Stomach (tissue), 9 donors: ENCODE data around the gene ITGB8. TPM values are rescaled to one million over a fixed set of nuclear protein-coding genes. Genes with fewer than 3 reads are reported as not detected.

Experiments used
- DNase-seq, 2 donors: peaks; one replicate each; pipeline versions ENCODE4 v3.0.0 to v3.0.0-alpha.2; 2013 to 2019
- H3K27ac ChIP-seq, 5 donors: fragments of 200-600 bp in 4 of 5; sonication (generic) in 4 of 5; one replicate each; pipeline ENCODE4 v1.5.1; 2013 to 2019; ENCODE audit warnings: mild to moderate bottlenecking in 1 of 5, moderate library complexity in 1 of 5
- H3K27me3 ChIP-seq, 3 donors: fragments of 200-600 bp; sonication (generic); one replicate each; pipeline ENCODE4 v1.5.1; 2017 to 2019; ENCODE audit warnings: mixed run types in 1 of 3
- H3K36me3 ChIP-seq, 4 donors: fragments of 200-600 bp; sonication (generic); 1 replicate in 3 of 4; 2 replicates in 1 of 4; pipeline ENCODE4 v1.5.1; 2016 to 2019
- H3K4me1 ChIP-seq, 4 donors: fragments of 200-600 bp; sonication (generic); one replicate each; pipeline ENCODE4 v1.5.1; 2016 to 2019
- H3K4me3 ChIP-seq, 4 donors: fragments of 200-600 bp; sonication (generic) in 3 of 4; one replicate each; pipeline ENCODE4 v1.5.1; 2016 to 2019; ENCODE audit warnings: mild to moderate bottlenecking in 1 of 4
- H3K9me3 ChIP-seq, 4 donors: fragments of 200-600 bp; sonication (generic); one replicate each; pipeline ENCODE4 v1.5.1; 2016 to 2019
- CTCF ChIP-seq, 7 experiments: fragments of 450-650 bp in 4 of 7; fragments of 200-600 bp in 3 of 7; sonication (generic) in 3 of 7; IDR thresholded peaks; one replicate each; pipeline ENCODE4 v1.5.1; 2016 to 2019; ENCODE audit warnings: antibody characterized with exemption in 7 of 7, control low read depth in 2 of 7, mild to moderate bottlenecking in 1 of 7
- EP300 ChIP-seq: sonication (generic); formaldehyde crosslinking; IDR thresholded peaks from one replicate; pipeline ENCODE4 v1.6.1; 2017; ENCODE audit warnings: antibody characterized with exemption
- POLR2A ChIP-seq, 4 donors: fragments of 450-650 bp; IDR thresholded peaks; one replicate each; pipeline ENCODE4 v1.6.1; 2016; ENCODE audit warnings: antibody characterized with exemption in 4 of 4, control low read depth in 2 of 4, mild to moderate bottlenecking in 1 of 4, moderate library complexity in 1 of 4
- POLR2AphosphoS5 ChIP-seq, 3 donors: sonication (generic); formaldehyde crosslinking; IDR thresholded peaks; one replicate each; pipeline ENCODE4 v1.6.1; 2016; ENCODE audit warnings: antibody characterized with exemption in 3 of 3
- WGBS, 5 donors: extraction: QIAGEN DNeasy Blood & Tissue Kit in 3 of 5; methylation state at CpG; one replicate each; pipeline versions ENCODE4 v1.1.5 to v1.1.7; 2013 to 2018; 5-methylcytosine and 5-hydroxymethylcytosine counted together
- intact Hi-C: fragments of 100-400 bp; cut with DNase I; formaldehyde crosslinking; loops from one replicate; pipeline ENCODE4 v1.15.1; 2023; ENCODE audit warnings: low total_unique reads
- polyA plus RNA-seq, 3 donors: library from polyadenylated mRNA; stranded (reverse); fragments of 200-250 nt; gene quantifications; one replicate each; pipeline ENCODE4 v1.2.3, GENCODE V29; 2013
- total RNA-seq, 5 donors: library from RNA; depleted of rRNA; stranded (reverse); fragments of >200 nt; gene quantifications; one replicate each; pipeline versions ENCODE4 v1.1.0 to v1.2.3, GENCODE V29; 2014 to 2016
- donor health status: healthy with polysubstance abuse.
- donor health status: Bipolar disorder and iron deficiency.
- donor health status: healthy.

The ITGB8 gene
- total and polyA plus RNA-seq, 8 donors, result 1.1 to 31.9 (median 6.5) TPM

GRCh38 chr7:20399521-20399920 lies 68.8 kb downstream of the ITGB8 start:
- no peak for TF ChIP-seq CTCF (IDR thresholded peaks at IDR 0.05)
- WGBS, 5 donors, result 80 to 91% (median 88%) methylated on average over 2 of the region's 2 CpGs

GRCh38 chr7:20401861-20402746 lies 71.4 kb downstream of the ITGB8 start:
- 37 to 53% (median 49%) methylated on average over 3 of the region's 3 CpGs for WGBS, 5 donors
- no peaks in the 10 kb centered on the region for H3K9me3 ChIP-seq
- H3K27me3 ChIP-seq, result no peaks in the 10 kb centered on the region
- peaks cover 0 to 8% (median 2%) of the 10 kb centered on the region in 4 donors for H3K36me3 ChIP-seq
- DNase-seq, result no peak
- peaks cover 0 to 29% (median 13%) of the 10 kb centered on the region in 4 donors for H3K4me1 ChIP-seq
- H3K4me3 ChIP-seq, result no peak overlapping the region
- no peak for TF ChIP-seq POLR2A (IDR thresholded peaks at IDR 0.05)
- no peak for TF ChIP-seq CTCF (IDR thresholded peaks at IDR 0.05)
- no peak for TF ChIP-seq EP300
- TF ChIP-seq POLR2AphosphoS5 (IDR thresholded peaks at IDR 0.05), result no peak
- H3K27ac ChIP-seq, result no peak overlapping the region
- intact Hi-C loops, result no loop called here

More at GRCh38 chr7:20399521-20399920, 68.8 kb downstream of the ITGB8 start:
- no peak overlapping the region for H3K27ac ChIP-seq
- intact Hi-C loops, result no loop called here
- no peak for DNase-seq
- no peaks in the 10 kb centered on the region for H3K9me3 ChIP-seq
- no peak overlapping the region for H3K4me3 ChIP-seq
- no peaks in the 10 kb centered on the region for H3K27me3 ChIP-seq
- peaks cover 0 to 23% (median 16%) of the 10 kb centered on the region in 4 donors for H3K36me3 ChIP-seq
- peaks cover 0 to 18% (median 7%) of the 10 kb centered on the region in 4 donors for H3K4me1 ChIP-seq

DNA sequence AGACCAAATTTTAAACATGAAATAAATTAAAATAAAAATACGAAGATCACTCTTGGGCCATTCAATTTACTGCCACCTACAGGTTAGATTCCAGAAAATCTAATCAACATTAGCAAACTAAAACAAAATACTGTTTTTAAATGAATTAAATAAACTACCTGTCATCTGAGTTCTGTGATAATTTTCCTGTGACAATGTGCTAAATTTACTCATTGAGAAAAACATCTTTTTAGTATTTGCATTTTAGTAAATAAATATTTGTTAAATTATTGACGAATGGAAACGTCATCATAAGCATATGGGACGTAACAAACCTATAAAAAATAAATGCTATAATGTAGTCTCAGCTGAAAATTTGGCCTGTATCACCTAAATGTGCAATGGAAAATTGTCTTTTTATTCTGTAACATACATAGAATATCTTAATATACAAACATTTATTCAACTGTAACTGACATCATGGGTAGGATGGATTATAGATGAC lies 72.1 kb downstream of the ITGB8 start:
- WGBS, 5 donors, result 63 to 76% (median 71%) methylated on average over 4 of the region's 4 CpGs
- H3K27ac ChIP-seq, result no peak overlapping the region
- intact Hi-C loops, result no loop called here

GRCh38 chr7:20403331-20403730 lies 72.6 kb downstream of the ITGB8 start:
- WGBS, 5 donors, result 46 to 76% (median 63%) methylated on average over 3 of the region's 3 CpGs
- H3K4me3 ChIP-seq, result no peak overlapping the region
- H3K27ac ChIP-seq, result no peak overlapping the region
- intact Hi-C loops, result no loop called here
- no peaks in the 10 kb centered on the region for H3K9me3 ChIP-seq
- no peaks in the 10 kb centered on the region for H3K27me3 ChIP-seq
- peaks cover 0 to 42% (median 24%) of the 10 kb centered on the region in 4 donors for H3K4me1 ChIP-seq
- H3K36me3 ChIP-seq, result peaks cover 0 to 4% (median 0%) of the 10 kb centered on the region in 4 donors
- DNase-seq, result peak in 1 of 2 donors; percentile 71
- TF ChIP-seq POLR2A (IDR thresholded peaks at IDR 0.05) (no peak), EP300 (no peak), POLR2AphosphoS5 (IDR thresholded peaks at IDR 0.05) (no peak), CTCF (IDR thresholded peaks at IDR 0.05) (no peak)

More for the DNA sequence above, 72.1 kb downstream of the ITGB8 start:
- H3K9me3 ChIP-seq, result no peaks in the 10 kb centered on the region
- DNase-seq, result no peak
- peaks cover 0 to 4% (median 0%) of the 10 kb centered on the region in 4 donors for H3K36me3 ChIP-seq
- H3K4me1 ChIP-seq, result peaks cover 0 to 36% (median 19%) of the 10 kb centered on the region in 4 donors
- peak in 2 of 7 experiments; percentile 14 to 21 for TF ChIP-seq CTCF (IDR thresholded peaks at IDR 0.05)
- no peak for TF ChIP-seq EP300
- no peak overlapping the region for H3K4me3 ChIP-seq
- H3K27me3 ChIP-seq, result no peaks in the 10 kb centered on the region
